HUES48 (cell line): ENCODE data around the gene XPC.
A peak's percentile ranks its signal among the peaks of the same experiment; 100 is the strongest.

Experiments used
- H3K27ac ChIP-seq: one replicate; pipeline ENCODE4 v1.7.0; 2013; ENCODE audit warnings: low read depth, low read length, inconsistent platforms
- H3K27me3 ChIP-seq: 2 replicates; pipeline ENCODE4 v1.6.1; 2013; ENCODE audit warnings: mild to moderate bottlenecking, low read length; ENCODE audit not compliant: control insufficient read depth, insufficient read depth
- H3K36me3 ChIP-seq: 2 replicates; pipeline ENCODE4 v1.6.1; 2013; ENCODE audit warnings: low read length; ENCODE audit not compliant: control insufficient read depth, insufficient read depth
- H3K4me1 ChIP-seq: 2 replicates; pipeline ENCODE4 v1.6.1; 2013; ENCODE audit warnings: mild to moderate bottlenecking, low read length; ENCODE audit not compliant: control insufficient read depth, insufficient read depth
- H3K4me3 ChIP-seq: 2 replicates; pipeline ENCODE4 v1.5.1; 2013; ENCODE audit warnings: mild to moderate bottlenecking, low read depth, low read length
- H3K9ac ChIP-seq: 2 replicates; pipeline ENCODE4 v1.6.1; 2013; ENCODE audit warnings: mild to moderate bottlenecking, low read depth, low read length, moderate library complexity
- H3K9me3 ChIP-seq: 2 replicates; pipeline ENCODE4 v1.6.1; 2013; ENCODE audit warnings: low read length; ENCODE audit not compliant: control insufficient read depth, insufficient read depth

XPC gene

DNA sequence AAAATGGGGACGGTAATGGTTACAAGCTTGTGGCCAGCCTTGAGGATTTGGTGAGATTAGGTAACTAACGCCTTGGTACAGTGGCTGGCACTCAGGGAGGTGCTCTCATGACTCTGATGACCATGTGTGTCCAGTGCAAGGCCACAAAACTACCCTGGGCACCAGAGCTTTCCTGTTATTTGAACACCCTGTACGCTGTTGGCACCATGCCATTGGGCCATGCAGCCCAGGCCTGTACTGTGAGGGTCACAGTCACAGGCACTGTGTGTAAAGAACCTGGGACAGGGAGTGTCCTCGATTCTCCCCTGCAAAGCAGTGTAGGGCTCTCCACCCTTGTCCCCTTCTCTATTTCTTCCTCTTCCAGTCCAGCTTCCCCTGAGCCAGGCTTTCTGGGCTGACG, 47.3 kb downstream of the XPC start:
- Histone ChIP-seq H3K9me3 (no peaks in the 10 kb centered on the region), H3K27ac (no peak overlapping the region), H3K9ac (no peak overlapping the region), H3K4me1 (peaks cover 2% of the 10 kb centered on the region; the same call in 1 of the 2 replicates), H3K36me3 (peaks cover 82% of the 10 kb centered on the region), H3K4me3 (no peak overlapping the region), H3K27me3 (no peaks in the 10 kb centered on the region)

DNA sequence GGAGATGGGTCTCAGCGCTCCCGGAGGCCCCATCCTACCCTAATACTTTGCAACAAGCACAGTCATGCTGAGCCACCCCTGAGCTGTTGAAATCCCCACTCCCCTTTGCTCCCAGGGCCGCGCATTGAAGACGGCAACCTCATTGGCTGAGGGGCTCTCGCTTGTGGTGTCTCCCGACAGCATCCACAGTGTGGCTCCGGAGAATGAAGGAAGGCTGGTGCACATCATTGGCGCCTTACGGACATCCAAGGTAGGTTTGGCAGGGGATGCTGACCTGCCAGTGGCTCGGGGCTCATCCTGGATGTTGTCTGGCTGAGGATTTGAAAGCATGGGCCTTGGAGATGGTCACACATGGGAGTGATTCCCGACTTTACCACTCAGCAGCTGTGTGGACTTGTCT, 47.7 kb downstream of the XPC start:
- H3K36me3 ChIP-seq, result peaks cover 78% of the 10 kb centered on the region
- H3K27ac ChIP-seq, result no peak overlapping the region
- no peaks in the 10 kb centered on the region for H3K9me3 ChIP-seq
- no peak overlapping the region for H3K4me3 ChIP-seq
- no peaks in the 10 kb centered on the region for H3K27me3 ChIP-seq
- peaks cover 5% of the 10 kb centered on the region; the same call in 1 of the 2 replicates for H3K4me1 ChIP-seq
- H3K9ac ChIP-seq, result no peak overlapping the region

DNA sequence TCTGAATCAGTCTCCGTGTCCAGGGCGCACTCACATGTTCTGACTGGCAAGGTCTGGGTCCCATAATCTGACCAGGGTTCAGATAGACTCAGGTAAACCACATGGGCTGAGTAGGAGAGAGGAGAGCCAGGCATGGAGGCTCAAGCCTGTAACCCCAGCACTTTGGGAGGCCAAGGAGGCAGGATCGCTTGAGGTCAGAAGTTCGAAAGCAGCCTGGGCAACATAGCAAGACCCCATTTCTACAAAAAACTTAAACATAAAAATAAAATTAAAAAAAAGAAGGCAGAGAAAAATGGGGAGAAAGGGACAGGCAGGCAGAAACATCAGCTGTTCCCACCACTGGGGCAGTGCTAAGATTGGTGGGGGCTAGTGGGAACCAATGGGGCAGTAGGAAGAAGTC, 48.2 kb downstream of the XPC start:
- Histone ChIP-seq H3K27me3 (no peaks in the 10 kb centered on the region), H3K27ac (no peak overlapping the region), H3K9me3 (no peaks in the 10 kb centered on the region), H3K36me3 (peaks cover 73% of the 10 kb centered on the region), H3K4me3 (no peak overlapping the region), H3K9ac (no peak overlapping the region), H3K4me1 (peaks cover 5% of the 10 kb centered on the region; the same call in 1 of the 2 replicates)

DNA sequence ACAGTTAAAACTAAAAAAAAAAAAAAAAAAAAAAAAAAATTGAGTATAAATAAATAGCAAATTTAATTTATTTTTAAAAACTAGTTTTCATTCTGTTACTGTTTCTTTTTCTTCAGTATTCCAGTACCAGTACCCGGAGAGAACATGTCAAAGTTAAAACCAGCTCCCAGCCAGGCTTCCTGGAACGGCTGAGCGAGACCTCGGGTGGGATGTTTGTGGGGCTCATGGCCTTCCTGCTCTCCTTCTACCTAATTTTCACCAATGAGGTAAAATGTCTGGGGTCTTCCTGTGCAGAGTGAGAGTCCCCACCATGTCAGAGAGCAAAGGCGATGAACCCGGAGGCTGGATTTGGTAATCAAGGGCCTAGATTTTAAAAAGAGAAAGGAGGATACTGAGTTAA, 49.1 kb downstream of the XPC start:
- Histone ChIP-seq H3K9me3 (no peaks in the 10 kb centered on the region), H3K36me3 (peaks cover 64% of the 10 kb centered on the region), H3K4me1 (peaks cover 5% of the 10 kb centered on the region; the same call in 1 of the 2 replicates), H3K27me3 (no peaks in the 10 kb centered on the region), H3K27ac (no peak overlapping the region), H3K9ac (no peak overlapping the region), H3K4me3 (no peak overlapping the region)

DNA sequence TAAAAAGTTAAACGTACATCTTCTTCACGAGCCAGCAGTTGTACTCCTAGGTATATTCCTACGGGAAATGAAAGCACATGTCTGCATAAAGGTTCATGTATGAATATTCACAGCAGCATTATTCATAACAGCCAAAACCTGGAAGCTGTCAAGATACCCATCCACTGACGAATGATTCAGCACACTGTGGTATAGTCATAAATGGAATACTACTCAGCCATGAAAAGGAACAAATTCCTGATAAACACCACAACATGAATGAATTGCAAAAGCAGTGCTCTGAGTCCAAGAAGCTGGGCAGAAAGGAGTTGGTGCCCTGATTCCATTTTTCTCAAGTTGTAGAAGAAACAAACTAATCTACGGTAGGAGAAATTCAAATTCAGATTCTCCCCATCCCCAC, 49.7 kb downstream of the XPC start:
- Histone ChIP-seq H3K9me3 (no peaks in the 10 kb centered on the region), H3K4me1 (peaks cover 7% of the 10 kb centered on the region), H3K9ac (no peak overlapping the region), H3K36me3 (peaks cover 58% of the 10 kb centered on the region), H3K4me3 (no peak overlapping the region), H3K27ac (no peak overlapping the region), H3K27me3 (no peaks in the 10 kb centered on the region)

DNA sequence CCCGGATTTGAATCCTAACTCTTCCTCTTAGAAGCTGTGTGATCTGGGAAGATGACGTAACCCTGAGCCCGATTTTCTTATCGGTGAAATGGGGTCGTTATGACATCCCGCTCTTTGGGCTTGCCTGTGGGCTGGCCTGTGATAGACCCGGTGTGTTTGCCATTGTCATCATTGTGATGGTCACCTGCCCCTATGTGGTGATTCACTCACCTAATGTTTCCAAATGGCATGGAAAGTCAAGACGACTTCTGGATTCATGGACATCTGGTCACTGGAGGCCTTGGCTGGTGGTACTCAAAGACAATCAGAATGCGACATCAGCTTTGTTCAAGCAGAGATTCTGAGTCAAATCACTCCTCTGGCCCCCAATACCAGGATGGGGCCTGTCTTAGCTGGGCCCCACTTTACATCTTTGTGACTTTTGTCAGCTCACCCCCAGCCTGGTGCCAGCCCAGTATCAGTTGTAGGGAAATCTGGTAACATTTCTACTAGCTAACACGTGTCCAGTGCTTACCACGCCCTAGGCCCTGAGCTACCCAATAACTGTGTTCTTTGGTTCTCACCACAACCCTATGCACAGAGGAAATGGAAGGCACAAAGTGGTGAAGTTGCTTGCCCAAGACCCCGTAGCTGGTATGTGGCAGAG, 50.8 kb downstream of the XPC start:
- H3K36me3 ChIP-seq, result peaks cover 48% of the 10 kb centered on the region
- no peak overlapping the region for H3K9ac ChIP-seq
- H3K9me3 ChIP-seq, result no peaks in the 10 kb centered on the region
- H3K27ac ChIP-seq, result no peak overlapping the region
- no peak overlapping the region for H3K4me3 ChIP-seq
- no peaks in the 10 kb centered on the region for H3K27me3 ChIP-seq
- H3K4me1 ChIP-seq, result peaks cover 17% of the 10 kb centered on the region

DNA sequence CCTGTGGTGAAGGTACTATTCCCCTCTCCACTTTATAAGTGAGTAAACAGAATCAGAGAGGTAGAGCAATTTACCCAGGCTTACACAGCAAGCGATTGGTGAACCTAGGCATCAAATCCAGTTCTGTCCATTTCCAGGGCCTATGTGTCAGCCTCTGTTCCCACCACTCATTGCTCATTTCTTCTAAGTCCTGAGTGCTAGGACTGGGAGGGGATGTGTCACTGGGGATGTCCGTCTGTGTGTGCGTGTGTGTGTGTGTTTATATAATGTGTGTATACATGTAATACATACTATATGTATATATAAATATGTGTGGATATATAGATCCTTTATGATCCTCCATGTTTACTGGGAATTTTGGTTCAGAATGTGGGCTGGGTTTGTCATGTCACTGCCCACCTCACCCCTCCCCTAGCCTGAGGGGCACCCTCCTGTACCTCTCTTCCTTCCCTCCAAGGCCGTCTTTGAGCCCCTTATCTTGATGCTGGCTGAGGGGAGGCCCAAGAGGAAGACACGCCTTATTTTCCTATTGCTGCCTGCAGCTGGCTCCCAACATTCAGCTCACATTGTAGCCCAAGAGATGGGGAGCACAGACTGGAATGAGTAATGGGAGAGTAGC, 51.4 kb downstream of the XPC start:
- H3K9me3 ChIP-seq, result no peaks in the 10 kb centered on the region
- H3K27me3 ChIP-seq, result no peaks in the 10 kb centered on the region
- H3K4me1 ChIP-seq, result peaks cover 17% of the 10 kb centered on the region
- H3K36me3 ChIP-seq, result peaks cover 42% of the 10 kb centered on the region
- H3K9ac ChIP-seq, result no peak overlapping the region
- no peak overlapping the region for H3K27ac ChIP-seq
- no peak overlapping the region for H3K4me3 ChIP-seq

DNA sequence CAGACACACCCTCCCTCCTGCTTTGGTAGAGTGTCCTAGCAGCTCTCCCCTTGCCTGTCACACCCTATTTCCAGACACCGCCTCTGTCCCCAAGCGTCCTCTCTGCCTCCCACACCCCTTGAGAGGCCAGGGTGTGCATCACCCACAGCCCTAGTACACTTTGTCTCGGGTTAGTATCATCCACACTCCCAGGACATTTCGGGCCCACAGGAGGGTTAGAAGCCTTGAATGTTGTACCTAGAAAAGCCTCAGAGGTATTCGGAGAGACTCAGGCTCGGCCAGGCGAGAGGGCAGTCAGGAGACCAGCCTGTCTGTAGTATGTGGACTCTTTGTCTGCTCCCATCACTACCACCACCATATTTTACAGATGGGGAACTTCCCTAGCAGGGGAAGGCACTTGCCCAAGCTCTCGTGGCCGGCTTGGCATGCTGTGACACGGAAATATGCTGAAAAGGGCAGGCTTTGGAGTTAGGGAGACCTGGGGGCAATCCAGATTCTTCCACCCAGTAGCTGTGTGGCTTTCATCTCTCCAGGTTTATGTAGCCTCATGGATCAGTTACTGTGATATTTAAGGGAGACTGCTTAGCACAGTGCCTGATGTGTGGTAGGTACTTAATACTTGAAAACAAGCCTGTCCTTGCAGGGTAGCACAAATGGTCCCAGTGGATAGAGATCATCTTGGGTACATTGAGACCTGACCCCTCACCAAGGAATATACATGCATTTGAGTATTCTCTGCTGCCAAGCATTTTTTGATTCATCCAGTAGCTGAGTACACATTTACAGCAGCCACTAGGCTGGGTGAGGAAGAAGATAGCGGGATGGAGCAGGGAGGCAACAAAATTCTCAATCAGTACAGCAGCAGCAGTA, 52.1 kb downstream of the XPC start:
- peaks cover 17% of the 10 kb centered on the region for H3K4me1 ChIP-seq
- H3K36me3 ChIP-seq, result peaks cover 42% of the 10 kb centered on the region
- no peak overlapping the region for H3K9ac ChIP-seq
- H3K4me3 ChIP-seq, result peak overlapping the region; percentile 99
- no peaks in the 10 kb centered on the region for H3K27me3 ChIP-seq
- H3K27ac ChIP-seq, result no peak overlapping the region
- no peaks in the 10 kb centered on the region for H3K9me3 ChIP-seq

DNA sequence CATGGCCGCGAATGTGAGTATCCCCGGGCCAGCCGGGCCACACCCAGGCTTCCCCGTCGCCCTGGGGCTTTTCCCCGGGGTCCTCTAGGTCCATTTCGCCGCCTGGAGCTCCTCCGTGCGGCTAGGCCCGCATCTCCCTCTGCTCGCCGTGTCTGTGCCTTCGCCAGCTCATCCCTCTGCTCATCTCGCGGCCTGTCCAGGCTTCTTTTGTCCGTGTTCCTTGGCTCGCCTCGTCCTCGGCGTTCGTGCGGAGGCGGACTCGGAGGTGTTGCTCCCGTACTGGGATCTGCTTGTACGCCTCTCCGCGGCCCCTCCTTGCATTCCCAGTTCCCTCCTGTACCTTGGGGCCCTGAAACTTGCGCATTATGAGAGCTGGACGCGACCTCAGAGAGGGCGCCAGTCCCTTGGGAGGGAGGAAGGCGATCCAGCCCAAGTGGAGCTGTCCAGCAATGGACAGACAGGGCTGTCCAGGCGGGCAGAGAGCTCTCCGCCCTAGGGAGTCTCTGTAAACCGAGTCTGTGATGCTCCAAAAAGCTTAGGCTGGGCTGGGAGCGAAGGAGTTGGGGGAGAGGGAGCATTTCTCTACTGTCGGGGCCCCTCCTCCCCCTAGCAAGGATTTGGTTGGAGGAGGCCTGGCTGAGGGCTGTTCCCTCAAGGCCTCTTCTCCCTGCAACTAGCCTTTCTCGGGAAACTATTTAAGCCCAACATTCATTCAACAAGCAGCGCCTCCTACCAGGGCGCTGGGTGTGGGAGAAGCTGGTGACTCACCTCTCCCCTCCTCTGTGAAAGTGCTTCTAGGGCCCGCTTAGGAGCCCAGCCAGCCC, 53.0 kb downstream of the XPC start:
- peak overlapping the region; percentile 86 for H3K27ac ChIP-seq
- peaks cover 42% of the 10 kb centered on the region for H3K36me3 ChIP-seq
- no peaks in the 10 kb centered on the region for H3K27me3 ChIP-seq
- H3K4me1 ChIP-seq, result peaks cover 17% of the 10 kb centered on the region
- peak overlapping the region; percentile 84 for H3K9ac ChIP-seq
- H3K9me3 ChIP-seq, result no peaks in the 10 kb centered on the region
- peak overlapping the region; percentile 99 for H3K4me3 ChIP-seq

DNA sequence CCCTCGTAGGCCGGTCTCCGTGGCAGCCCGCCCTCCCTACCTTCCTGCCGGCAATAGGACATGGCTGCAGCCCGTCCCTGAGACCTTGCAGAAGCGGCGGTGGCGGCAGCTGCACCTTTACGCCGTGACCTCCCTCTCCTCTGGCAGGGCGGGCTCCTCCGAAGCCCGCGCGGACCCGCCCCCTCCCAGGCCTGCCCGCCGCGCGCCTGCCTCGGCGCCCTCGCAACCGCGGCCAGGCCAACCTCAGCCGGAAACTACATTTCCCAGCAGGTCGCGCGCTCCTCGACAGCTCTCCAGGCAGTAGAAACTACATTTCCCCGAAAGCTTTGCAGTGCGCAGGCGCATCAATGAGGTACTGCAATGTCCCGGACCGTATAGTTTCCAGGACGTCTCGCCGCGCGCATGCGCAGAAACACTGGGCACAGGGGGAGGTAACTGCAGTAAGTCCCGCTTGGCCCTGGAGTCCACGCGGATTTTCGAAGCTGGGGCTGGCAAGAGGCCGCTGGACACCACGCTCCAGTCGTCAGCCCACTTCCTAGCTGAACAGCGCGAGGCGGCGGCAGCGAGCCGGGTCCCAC, 53.7 kb downstream of the XPC start, which contains the start of the genes CHCHD4 and TMEM43:
TSS of gene CHCHD4 (minus strand) at position 256 of the 578 bp plus-strand sequence. CDS start at position 62, 194 bp downstream.
TSS of gene TMEM43 (plus strand) at position 438 of the 578 bp plus-strand sequence. CDS start 142 bp downstream, outside the sequence.
- Histone ChIP-seq H3K27me3 (no peaks in the 10 kb centered on the region), H3K27ac (peak within 1 kb of the TSS; percentile 86), H3K4me3 (peak within 1 kb of the TSS; percentile 99), H3K4me1 (peaks cover 17% of the 10 kb centered on the region), H3K36me3 (peaks cover 41% of the 10 kb centered on the region), H3K9me3 (no peaks in the 10 kb centered on the region), H3K9ac (peak within 1 kb of the TSS; percentile 84)
